OCI-LY7 (cell line): ENCODE data around the gene DDRGK1. TPM values are rescaled to one million over a fixed set of nuclear protein-coding genes. Genes with fewer than 3 reads are reported as not detected.
A peak's percentile ranks its signal among the peaks of the same experiment; 100 is the strongest.

Experiments
- BruUV-seq: library from RNA; stranded (reverse); fragments of 400-500 nt; replicated peaks from 2 replicates; lab custom pipeline; 2021; lab: Mats Ljungman, UMichigan
- CTCF ChIA-PET: fragments of 300-600 bp; sonication (Branson Sonifier 250); formaldehyde crosslinking; loops from one replicate; lab custom pipeline; 2022; ENCODE audit warnings: antibody characterized with exemption; ENCODE audit not compliant: unreplicated experiment; lab: Charles Lee
- POLR2A ChIA-PET: fragments of 300-600 bp; sonication (Branson Sonifier 250); formaldehyde crosslinking; loops from one replicate; lab custom pipeline; 2022; ENCODE audit warnings: antibody characterized with exemption; lab: Charles Lee
- DNase-seq: peaks from one replicate; pipeline ENCODE4 v3.0.0-alpha.2; 2015; ENCODE audit warnings: low spot score
- H2AFZ ChIP-seq: fragments of 200-600 bp; sonication (generic), shearing (Covaris generic); 2 replicates; pipeline ENCODE4 v1.6.1; 2014; ENCODE audit warnings: mild to moderate bottlenecking, antibody characterized with exemption, low read length, moderate library complexity
- H3K27ac ChIP-seq: fragments of 200-600 bp; sonication (generic); 2 replicates; pipeline ENCODE4 v1.5.1; 2014; ENCODE audit warnings: mixed run types, low read depth, mild to moderate bottlenecking, moderate library complexity, low read length, inconsistent platforms; ENCODE audit not compliant: poor library complexity, severe bottlenecking
- H3K36me3 ChIP-seq: fragments of 200-600 bp; sonication (generic); 2 replicates; pipeline ENCODE4 v1.6.1; 2014; ENCODE audit warnings: mild to moderate bottlenecking, antibody characterized with exemption, low read length, moderate library complexity, mixed read lengths; ENCODE audit not compliant: insufficient read depth
- H3K4me1 ChIP-seq: fragments of 200-600 bp; sonication (generic); 2 replicates; pipeline ENCODE4 v1.5.1; 2014; ENCODE audit warnings: mild to moderate bottlenecking, low read length; ENCODE audit not compliant: insufficient read depth, poor library complexity, severe bottlenecking
- H3K4me2 ChIP-seq: fragments of 200-600 bp; sonication (generic); 2 replicates; pipeline ENCODE4 v1.6.1; 2014; ENCODE audit warnings: mild to moderate bottlenecking, low read length
- H3K4me3 ChIP-seq: fragments of 200-600 bp; sonication (generic); 2 replicates; pipeline ENCODE4 v1.5.1; 2014; ENCODE audit warnings: mild to moderate bottlenecking, low read depth, low read length; ENCODE audit not compliant: poor library complexity, severe bottlenecking
- H3K79me2 ChIP-seq: fragments of 200-600 bp; sonication (generic); 2 replicates; pipeline ENCODE4 v1.6.1; 2016; ENCODE audit warnings: low read depth, mild to moderate bottlenecking, low read length, moderate library complexity, mixed read lengths; ENCODE audit not compliant: insufficient read depth
- H3K9me2 ChIP-seq: fragments of 200-600 bp; sonication (generic); 2 replicates; pipeline ENCODE4 v1.6.1; 2016; ENCODE audit warnings: mild to moderate bottlenecking, low read length, mixed read lengths; ENCODE audit not compliant: insufficient read depth
- H3K9me3 ChIP-seq: fragments of 200-600 bp; sonication (generic); 2 replicates; pipeline ENCODE4 v1.6.1; 2014; ENCODE audit warnings: mild to moderate bottlenecking, mixed run types, low read length, mixed read lengths
- H4K20me1 ChIP-seq: fragments of 200-600 bp; sonication (generic); 2 replicates; pipeline ENCODE4 v1.6.1; 2014; ENCODE audit warnings: mild to moderate bottlenecking, antibody characterized with exemption, low read length, moderate library complexity, mixed read lengths; ENCODE audit not compliant: insufficient read depth
- CTCF ChIP-seq: fragments of 200-600 bp; sonication (generic); conservative IDR thresholded peaks from 2 replicates; pipeline ENCODE4 v1.5.1; 2014; ENCODE audit warnings: mild to moderate bottlenecking, antibody characterized with exemption, low read length, moderate library complexity, mixed read lengths
- EZH2phosphoT487 ChIP-seq: fragments of 200-600 bp; sonication (generic); IDR thresholded peaks from 2 replicates; pipeline ENCODE4 v1.6.1; 2018; ENCODE audit warnings: low read depth, borderline replicate concordance, mild to moderate bottlenecking, mixed run types, antibody characterized with exemption, low read length, moderate library complexity, mixed read lengths
- intact Hi-C: fragments of 100-400 bp; cut with micrococcal nuclease; formaldehyde crosslinking; loops from one replicate; pipeline ENCODE4 v1.10.0; 2022; ENCODE audit not compliant: unreplicated experiment
- total RNA-seq, 2 experiments: library from RNA; depleted of rRNA in 1 of 2; stranded (reverse); fragments of >200 nt in 1 of 2; shearing (Covaris generic) in 1 of 2; gene quantifications; 2 replicates each; pipeline ENCODE4 v1.2.3, GENCODE V29; 2014 to 2022

DDRGK1 gene
- total RNA-seq, 2 experiments from 2014 or later, result 37.7 to 55.0 TPM

DNA sequence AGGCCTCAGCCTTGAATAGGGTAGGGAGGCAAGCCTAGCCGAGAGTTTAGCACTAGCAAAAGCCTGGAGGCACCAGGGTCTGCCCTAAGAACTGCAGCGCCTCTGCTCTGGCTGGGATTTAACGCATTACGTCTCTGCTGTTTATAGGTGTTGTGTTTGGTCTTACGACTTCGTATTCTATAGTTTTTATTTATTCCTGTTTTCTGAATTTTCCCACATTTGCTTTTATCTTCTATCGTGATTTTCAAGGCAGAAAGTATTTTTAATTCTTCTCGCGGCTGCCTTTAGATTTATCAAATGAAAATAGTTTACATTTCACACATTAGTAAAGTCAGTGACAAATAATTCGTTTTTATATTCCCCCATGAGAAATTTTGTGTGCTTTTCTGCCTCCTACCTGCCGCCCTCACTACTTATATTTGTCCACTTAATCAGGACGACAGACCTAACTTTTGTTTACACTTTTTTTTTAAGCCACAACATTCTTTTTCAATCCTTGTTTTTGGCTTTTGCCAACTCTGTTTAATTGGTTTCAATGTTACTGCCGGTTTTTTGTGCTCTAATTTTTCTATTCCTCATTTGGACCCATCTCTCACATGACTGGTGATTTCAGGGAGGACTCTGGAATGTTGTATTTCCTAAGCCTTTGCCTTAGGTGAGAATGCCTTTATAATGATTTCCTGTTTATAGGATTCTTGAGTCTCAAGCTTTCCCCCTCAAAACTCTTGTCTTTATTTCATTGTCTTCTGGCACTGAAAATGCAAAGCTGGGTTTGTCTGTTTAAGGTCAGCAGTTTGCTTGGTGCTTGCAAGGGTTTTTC, 29.8 kb downstream of the DDRGK1 start:
- peaks cover 27% of the 10 kb centered on the region for H3K4me1 ChIP-seq
- ChIA-PET POLR2A (no interaction called here), CTCF (no interaction called here)
- no TSS peak for BruUV-seq
- no peaks in the 10 kb centered on the region for H3K36me3 ChIP-seq
- no peaks in the 10 kb centered on the region for H3K79me2 ChIP-seq
- DNase-seq, result no peak
- H3K27ac ChIP-seq, result no peak overlapping the region
- TF ChIP-seq CTCF (no peak), EZH2phosphoT487 (no peak)
- intact Hi-C loops, result no loop called here
- H3K4me2 ChIP-seq, result peak overlapping the region; percentile 85
- peak overlapping the region; percentile 97 for H3K4me3 ChIP-seq
- peak overlapping the region; percentile 98 for H2AFZ ChIP-seq
- no peaks in the 10 kb centered on the region for H3K9me3 ChIP-seq
- no peaks in the 10 kb centered on the region for H4K20me1 ChIP-seq
- H3K9me2 ChIP-seq, result no peaks in the 10 kb centered on the region

DNA sequence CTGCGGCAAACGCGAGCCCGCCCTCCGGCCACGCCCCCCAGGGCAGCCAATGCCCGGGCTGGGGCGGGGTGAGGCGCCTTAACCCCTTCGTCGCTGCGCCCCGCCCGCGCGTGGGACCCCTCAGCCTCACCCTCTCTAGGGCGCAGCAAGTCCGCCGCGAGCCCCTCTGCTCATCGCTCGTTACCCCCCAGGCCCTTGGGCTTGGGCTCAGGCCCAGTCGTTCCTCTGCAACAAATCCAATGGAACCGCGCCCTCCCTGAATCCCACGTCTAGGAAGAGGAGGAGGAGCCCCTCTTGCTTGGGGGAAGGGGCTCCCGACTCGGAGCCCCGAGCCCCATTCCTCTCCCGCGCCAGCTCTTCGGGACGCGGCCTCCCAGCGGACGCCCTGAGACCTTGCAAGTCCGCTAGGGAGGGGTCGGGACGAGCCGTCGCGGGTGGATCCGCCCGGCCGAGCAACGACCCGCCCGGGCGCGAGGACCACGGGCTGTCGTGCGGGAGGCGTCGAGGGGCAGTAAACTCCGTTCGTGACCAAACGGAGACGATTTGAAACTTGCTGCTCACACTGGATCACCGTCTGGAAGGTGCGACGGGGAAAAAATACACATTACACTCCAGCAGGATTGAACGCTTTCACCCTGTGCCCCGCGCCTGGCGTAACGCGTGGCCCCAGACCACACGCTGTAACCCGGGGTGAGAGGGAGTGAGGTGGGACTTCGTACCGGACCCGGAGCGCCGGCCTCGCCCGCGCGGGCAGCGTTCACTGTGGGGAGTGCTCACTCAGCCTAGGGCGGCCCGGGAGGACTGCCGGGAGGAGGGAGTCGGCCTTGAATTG, 30.7 kb downstream of the DDRGK1 start:
- no peaks in the 10 kb centered on the region for H3K9me2 ChIP-seq
- no peak for TF ChIP-seq CTCF
- no peak for TF ChIP-seq EZH2phosphoT487
- BruUV-seq, result no TSS peak
- POLR2A ChIA-PET, result no interaction called here
- no peaks in the 10 kb centered on the region for H3K36me3 ChIP-seq
- DNase-seq, result peak; percentile 91
- H3K4me1 ChIP-seq, result peaks cover 27% of the 10 kb centered on the region
- peak overlapping the region; percentile 97 for H3K4me3 ChIP-seq
- peak overlapping the region; percentile 85 for H3K4me2 ChIP-seq
- H3K27ac ChIP-seq, result no peak overlapping the region
- H2AFZ ChIP-seq, result peak overlapping the region; percentile 98
- CTCF ChIA-PET, result no interaction called here
- no peaks in the 10 kb centered on the region for H3K79me2 ChIP-seq
- no peaks in the 10 kb centered on the region for H3K9me3 ChIP-seq
- intact Hi-C loops, result no loop called here
- H4K20me1 ChIP-seq, result no peaks in the 10 kb centered on the region
